Measurements from ENCODE around the gene CCDC87.

CCDC87 gene

GRCh38 chr11:66614073-66614472 lies 21.2 kb upstream of the CCDC87 start:
- TF ChIP-seq, protein P1, sequence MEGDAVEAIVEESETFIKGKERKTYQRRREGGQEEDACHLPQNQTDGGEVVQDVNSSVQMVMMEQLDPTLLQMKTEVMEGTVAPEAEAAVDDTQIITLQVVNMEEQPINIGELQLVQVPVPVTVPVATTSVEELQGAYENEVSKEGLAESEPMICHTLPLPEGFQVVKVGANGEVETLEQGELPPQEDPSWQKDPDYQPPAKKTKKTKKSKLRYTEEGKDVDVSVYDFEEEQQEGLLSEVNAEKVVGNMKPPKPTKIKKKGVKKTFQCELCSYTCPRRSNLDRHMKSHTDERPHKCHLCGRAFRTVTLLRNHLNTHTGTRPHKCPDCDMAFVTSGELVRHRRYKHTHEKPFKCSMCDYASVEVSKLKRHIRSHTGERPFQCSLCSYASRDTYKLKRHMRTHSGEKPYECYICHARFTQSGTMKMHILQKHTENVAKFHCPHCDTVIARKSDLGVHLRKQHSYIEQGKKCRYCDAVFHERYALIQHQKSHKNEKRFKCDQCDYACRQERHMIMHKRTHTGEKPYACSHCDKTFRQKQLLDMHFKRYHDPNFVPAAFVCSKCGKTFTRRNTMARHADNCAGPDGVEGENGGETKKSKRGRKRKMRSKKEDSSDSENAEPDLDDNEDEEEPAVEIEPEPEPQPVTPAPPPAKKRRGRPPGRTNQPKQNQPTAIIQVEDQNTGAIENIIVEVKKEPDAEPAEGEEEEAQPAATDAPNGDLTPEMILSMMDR (IDR thresholded peaks at IDR 0.05; ENCODE audit: borderline replicate concordance, extremely low read depth, low read length, poor library complexity, severe bottlenecking) = no peak
- TF ChIP-seq EZH2 (IDR thresholded peaks at IDR 0.05; ENCODE audit: borderline replicate concordance, low read depth, low read length, severe bottlenecking) = no peak
- Histone ChIP-seq H3K79me2 (ENCODE audit: insufficient read depth, low read length) (peaks cover 43% of the 10 kb centered on the region), H4K20me1 (ENCODE audit: insufficient read depth, low read length) (peaks cover 25% of the 10 kb centered on the region), H3K9me3 (ENCODE audit: insufficient read depth, low read length, severe bottlenecking) (no peaks in the 10 kb centered on the region), H3K9ac (ENCODE audit: low read depth, low read length) (no peak overlapping the region), H3K4me2 (ENCODE audit: insufficient read depth, low read length) (no peak overlapping the region), H2AFZ (ENCODE audit: low read depth, low read length) (no peak overlapping the region), H3K27ac (ENCODE audit: low read length) (no peak overlapping the region), H3K4me1 (ENCODE audit: insufficient read depth, low read length) (peaks cover 28% of the 10 kb centered on the region), H3K4me3 (ENCODE audit: low read depth in 1 of 2, low read length in 2 of 2) (no peak overlapping the region), H3K27me3 (ENCODE audit: insufficient read depth, low read length, poor library complexity) (no peaks in the 10 kb centered on the region), H3K36me3 (ENCODE audit: insufficient read depth, low read length) (peaks cover 25% of the 10 kb centered on the region)
- DNase-seq = no peak
- no peak for ATAC-seq (ENCODE audit: insufficient read depth, low read depth)

DNA sequence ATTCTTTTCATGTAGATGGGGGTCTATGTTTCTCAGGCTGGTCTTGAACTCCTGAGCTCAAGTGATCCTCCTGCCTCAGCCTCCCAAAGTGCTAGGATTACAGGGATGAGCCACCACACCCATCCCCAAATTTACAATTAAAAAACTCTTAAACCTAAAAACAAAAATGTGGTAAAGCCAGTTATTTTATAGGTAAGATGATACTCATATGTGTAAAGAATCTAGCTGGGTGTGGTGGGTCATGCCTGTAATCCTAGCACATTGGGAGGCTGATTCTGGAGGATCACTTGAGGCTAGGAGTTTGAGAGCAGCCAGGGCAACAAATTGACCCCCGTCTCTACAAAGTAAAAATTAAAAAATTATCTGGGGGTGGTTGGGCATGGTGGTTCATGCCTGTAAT lies 19.6 kb upstream of the CCDC87 start:
- TF ChIP-seq EZH2 (IDR thresholded peaks at IDR 0.05; ENCODE audit: borderline replicate concordance, low read depth, low read length, severe bottlenecking) = no peak
- TF ChIP-seq, protein P1 (IDR thresholded peaks at IDR 0.05; ENCODE audit: borderline replicate concordance, extremely low read depth, low read length, poor library complexity, severe bottlenecking) = no peak
- H3K9ac ChIP-seq (ENCODE audit: low read depth, low read length) = no peak overlapping the region
- H3K36me3 ChIP-seq (ENCODE audit: insufficient read depth, low read length) = peaks cover 9% of the 10 kb centered on the region
- H3K79me2 ChIP-seq (ENCODE audit: insufficient read depth, low read length) = peaks cover 27% of the 10 kb centered on the region
- no peak overlapping the region for H3K27ac ChIP-seq (ENCODE audit: low read length)
- peaks cover 12% of the 10 kb centered on the region for H3K4me1 ChIP-seq (ENCODE audit: insufficient read depth, low read length)
- H2AFZ ChIP-seq (ENCODE audit: low read depth, low read length) = no peak overlapping the region
- ATAC-seq (ENCODE audit: insufficient read depth, low read depth) = no peak
- H3K9me3 ChIP-seq (ENCODE audit: insufficient read depth, low read length, severe bottlenecking) = no peaks in the 10 kb centered on the region
- H3K4me3 ChIP-seq (ENCODE audit: low read depth in 1 of 2, low read length in 2 of 2) = no peak overlapping the region
- peaks cover 9% of the 10 kb centered on the region for H4K20me1 ChIP-seq (ENCODE audit: insufficient read depth, low read length)
- H3K4me2 ChIP-seq (ENCODE audit: insufficient read depth, low read length) = no peak overlapping the region
- no peak for DNase-seq
- no peaks in the 10 kb centered on the region for H3K27me3 ChIP-seq (ENCODE audit: insufficient read depth, low read length, poor library complexity)

DNA sequence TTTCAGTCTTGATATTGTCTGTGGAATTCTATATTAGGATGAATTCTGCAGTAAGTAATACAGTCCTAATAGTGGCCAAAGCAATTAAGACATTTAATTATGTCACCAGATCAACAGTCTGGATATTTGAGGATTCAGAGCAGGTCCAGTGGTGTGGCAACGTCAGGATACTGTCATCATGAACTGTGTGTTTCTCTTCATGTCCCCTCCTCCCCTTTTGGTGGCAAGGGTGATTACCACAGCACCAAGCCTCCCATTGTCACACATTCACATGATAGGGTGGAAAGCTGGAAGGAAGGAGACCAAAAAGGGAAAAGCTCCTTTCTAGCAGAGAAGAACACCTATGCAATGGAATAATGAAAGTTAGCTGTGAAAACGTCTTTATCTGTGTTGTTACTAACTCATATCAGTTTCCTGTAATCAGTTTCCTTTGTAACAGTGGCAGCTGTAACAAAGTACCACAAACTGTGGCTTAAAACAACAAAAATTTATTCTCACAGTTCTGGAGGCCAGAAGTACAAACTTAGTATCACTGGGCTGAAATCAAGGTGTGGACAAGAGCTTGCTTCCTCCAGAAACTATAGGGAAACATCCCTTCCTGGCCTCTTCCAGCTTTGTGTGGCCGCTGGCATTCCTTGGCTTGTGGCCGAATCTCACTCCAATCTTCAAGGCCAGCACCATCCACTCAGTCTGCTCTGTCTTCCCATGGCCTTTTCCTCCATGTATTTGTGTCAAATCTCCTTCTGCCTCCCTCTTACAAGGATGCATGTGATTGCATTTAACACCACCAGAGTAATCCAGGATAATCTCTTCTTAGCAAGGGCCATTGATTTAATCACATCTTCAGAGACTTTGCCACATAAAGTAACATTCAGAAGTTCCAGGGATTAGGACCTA lies 17.1 kb upstream of the CCDC87 start:
- Histone ChIP-seq H3K27me3 (ENCODE audit: insufficient read depth, low read length, poor library complexity) (no peaks in the 10 kb centered on the region), H3K27ac (ENCODE audit: low read length) (no peak overlapping the region), H3K36me3 (ENCODE audit: insufficient read depth, low read length) (peaks cover 9% of the 10 kb centered on the region), H3K79me2 (ENCODE audit: insufficient read depth, low read length) (peaks cover 4% of the 10 kb centered on the region), H3K4me1 (ENCODE audit: insufficient read depth, low read length) (peaks cover 4% of the 10 kb centered on the region), H3K9me3 (ENCODE audit: insufficient read depth, low read length, severe bottlenecking) (no peaks in the 10 kb centered on the region), H3K4me3 (ENCODE audit: low read depth in 1 of 2, low read length in 2 of 2) (no peak overlapping the region), H3K4me2 (ENCODE audit: insufficient read depth, low read length) (no peak overlapping the region), H2AFZ (ENCODE audit: low read depth, low read length) (no peak overlapping the region), H3K9ac (ENCODE audit: low read depth, low read length) (no peak overlapping the region), H4K20me1 (ENCODE audit: insufficient read depth, low read length) (no peaks in the 10 kb centered on the region)
- no peak for TF ChIP-seq EZH2 (IDR thresholded peaks at IDR 0.05; ENCODE audit: borderline replicate concordance, low read depth, low read length, severe bottlenecking)
- TF ChIP-seq, protein P1 (IDR thresholded peaks at IDR 0.05; ENCODE audit: borderline replicate concordance, extremely low read depth, low read length, poor library complexity, severe bottlenecking) = no peak
- DNase-seq = no peak
- ATAC-seq (ENCODE audit: insufficient read depth, low read depth) = no peak

Data from DND-41 (cell line).